NCI-H187 treated with DMSO at 0.1 percent for 48 hours (cell line): ENCODE data around the gene CCDC33.
"Not testable (repeated sequence)": the region's sequence is repeated elsewhere in the genome, so short reads cannot be mapped to it uniquely, and the experiment has no call there.

ENCODE experiments used
- DNase-seq: peaks from one replicate; lab custom pipeline; 2025; lab: John Stamatoyannopoulos, UW

The CCDC33 gene

GRCh38 chr15:74336061-74337005, 100.2 kb downstream of the CCDC33 start:
- no peak for DNase-seq

- no peak for DNase-seq
Observed at GRCh38 chr15:74337146-74337545, 101.0 kb downstream of the CCDC33 start.

- DNase-seq = no peak
Observed at GRCh38 chr15:74337607-74338211, 101.6 kb downstream of the CCDC33 start.

GRCh38 chr15:74338676-74339075, 102.5 kb downstream of the CCDC33 start:
- no peak for DNase-seq

GRCh38 chr15:74339371-74339770, 103.2 kb downstream of the CCDC33 start:
- no peak for DNase-seq

GRCh38 chr15:74340150-74340549, 104.0 kb downstream of the CCDC33 start:
- DNase-seq = no peak

GRCh38 chr15:74343127-74343796, 107.1 kb downstream of the CCDC33 start:
- DNase-seq = no peak

GRCh38 chr15:74343797-74344127, 107.6 kb downstream of the CCDC33 start:
- no peak for DNase-seq

GRCh38 chr15:74345051-74345450, 108.9 kb downstream of the CCDC33 start:
- DNase-seq = no peak

GRCh38 chr15:74347757-74348250, 111.7 kb downstream of the CCDC33 start:
- DNase-seq = no peak

- no peak for DNase-seq
Observed at GRCh38 chr15:74349241-74349778, 113.2 kb downstream of the CCDC33 start.

GRCh38 chr15:74350295-74351275, 114.5 kb downstream of the CCDC33 start:
- no peak for DNase-seq

- no peak for DNase-seq
Observed at GRCh38 chr15:74351670-74352069, 115.5 kb downstream of the CCDC33 start.

GRCh38 chr15:74352393-74352910, 116.3 kb downstream of the CCDC33 start:
- DNase-seq = no peak

GRCh38 chr15:74353992-74354391, 117.9 kb downstream of the CCDC33 start:
- not testable (repeated sequence) for DNase-seq

- DNase-seq = not testable (repeated sequence)
Observed at GRCh38 chr15:74356050-74356449, 119.9 kb downstream of the CCDC33 start.

GRCh38 chr15:74357514-74357913, 121.4 kb downstream of the CCDC33 start:
- not testable (repeated sequence) for DNase-seq

- DNase-seq = not testable (repeated sequence)
Observed at GRCh38 chr15:74359376-74359775, 123.2 kb downstream of the CCDC33 start.

GRCh38 chr15:74360855-74361254, 124.7 kb downstream of the CCDC33 start:
- not testable (repeated sequence) for DNase-seq

GRCh38 chr15:74362482-74362881, 126.4 kb downstream of the CCDC33 start:
- no peak for DNase-seq
